SH-SY5Y (cell line): Measurements from ENCODE around the gene SOCS4.

Experiments
- GATA2 ChIP-seq: IDR thresholded peaks from 2 replicates; pipeline ENCODE4 v1.6.1; 2011; ENCODE audit warnings: mild to moderate bottlenecking, low read depth, low read length
- GATA3 ChIP-seq: IDR thresholded peaks from 2 replicates; pipeline ENCODE4 v1.6.1; 2011; ENCODE audit warnings: low read depth, mild to moderate bottlenecking, low read length, moderate library complexity

DNA sequence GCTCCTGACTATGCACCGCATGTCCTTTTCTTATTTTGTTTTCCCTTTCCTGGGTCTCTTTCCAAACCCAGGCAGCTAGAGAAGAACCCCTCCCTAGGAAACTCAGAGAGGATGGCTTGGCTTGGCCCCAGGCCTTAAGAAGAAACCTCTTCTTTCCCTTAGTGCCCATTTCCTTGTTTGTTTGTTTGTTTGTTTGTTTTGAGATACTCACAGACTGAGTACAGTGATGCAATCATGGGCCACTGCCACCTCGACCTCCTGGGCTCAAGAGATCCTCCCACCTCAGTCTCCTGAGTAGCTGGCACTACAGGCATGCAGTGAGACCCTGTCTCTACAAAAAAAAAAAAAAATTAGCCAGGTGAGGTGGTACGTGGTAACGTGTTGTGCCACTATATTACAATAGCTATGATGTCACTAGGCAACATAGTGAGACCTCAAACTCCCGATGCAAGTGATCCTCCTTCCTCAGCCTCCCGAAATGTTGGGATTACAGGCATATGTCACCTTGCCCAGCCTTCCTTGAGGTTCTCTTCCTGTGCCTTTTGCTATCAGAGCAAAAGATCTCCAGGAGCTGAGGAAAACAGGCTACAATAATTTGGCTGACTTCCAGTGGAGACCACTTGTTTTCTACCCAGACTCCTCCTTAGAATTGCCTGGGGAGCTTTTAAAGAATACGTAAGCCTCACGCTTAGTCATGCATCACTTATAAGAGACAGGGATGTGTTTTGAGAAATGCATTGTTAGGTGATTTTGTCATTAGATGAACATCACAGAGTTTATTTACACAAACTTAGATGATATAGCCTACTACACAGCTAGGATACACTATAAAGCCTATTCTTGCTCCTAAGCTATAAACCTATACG, 67.5 kb downstream of the SOCS4 start:
- TF ChIP-seq GATA2 (peak; percentile 65), GATA3 (no peak)
